HG02763 (cell line): ENCODE results near the gene THBS2.
"Not testable (repeated sequence)": the region's sequence is repeated elsewhere in the genome, so short reads cannot be mapped to it uniquely, and the experiment has no call there.

Experiments
- ATAC-seq: cut with Tn5 transposase; IDR thresholded peaks from one replicate; pipeline ENCODE4 v1.9.1; 2021; ENCODE audit warnings: mild to moderate bottlenecking, moderate library complexity; ENCODE audit not compliant: unreplicated experiment

The THBS2 gene

DNA sequence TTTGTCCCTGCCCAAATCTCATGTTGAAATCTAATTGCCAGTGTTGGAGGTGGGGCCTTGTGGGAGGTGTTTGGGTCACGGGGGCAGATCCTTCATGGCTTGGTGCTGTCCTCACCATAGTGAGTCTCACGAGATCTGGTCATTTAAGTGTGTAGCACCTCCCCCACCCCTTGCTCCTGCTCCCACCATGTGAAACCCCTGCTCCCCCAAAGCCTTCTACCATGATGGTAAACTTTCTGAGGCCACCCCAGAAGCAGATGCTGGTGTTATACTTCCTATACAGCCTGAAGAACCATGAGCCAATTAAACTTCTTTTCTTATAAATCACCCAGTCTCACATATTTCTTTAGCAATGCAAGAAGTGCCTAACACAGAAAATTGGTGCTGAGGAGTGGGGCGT, 19.9 kb upstream of the THBS2 start:
- no peak for ATAC-seq

DNA sequence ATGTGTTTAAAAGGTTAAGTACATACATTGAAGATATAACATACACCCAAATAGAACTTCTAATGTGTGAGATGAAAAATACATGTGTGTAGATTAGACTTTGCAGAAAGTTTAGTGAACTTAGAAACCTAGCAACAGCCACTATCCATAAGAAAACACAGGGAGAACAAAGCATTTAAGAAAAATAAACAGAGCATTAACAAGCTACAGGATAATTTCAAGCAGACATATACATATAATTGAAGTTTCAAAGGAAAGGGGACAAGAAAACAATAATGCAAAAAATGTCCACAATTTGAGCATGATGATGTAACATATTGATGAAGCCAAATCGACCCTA, 18.2 kb upstream of the THBS2 start:
- no peak for ATAC-seq

DNA sequence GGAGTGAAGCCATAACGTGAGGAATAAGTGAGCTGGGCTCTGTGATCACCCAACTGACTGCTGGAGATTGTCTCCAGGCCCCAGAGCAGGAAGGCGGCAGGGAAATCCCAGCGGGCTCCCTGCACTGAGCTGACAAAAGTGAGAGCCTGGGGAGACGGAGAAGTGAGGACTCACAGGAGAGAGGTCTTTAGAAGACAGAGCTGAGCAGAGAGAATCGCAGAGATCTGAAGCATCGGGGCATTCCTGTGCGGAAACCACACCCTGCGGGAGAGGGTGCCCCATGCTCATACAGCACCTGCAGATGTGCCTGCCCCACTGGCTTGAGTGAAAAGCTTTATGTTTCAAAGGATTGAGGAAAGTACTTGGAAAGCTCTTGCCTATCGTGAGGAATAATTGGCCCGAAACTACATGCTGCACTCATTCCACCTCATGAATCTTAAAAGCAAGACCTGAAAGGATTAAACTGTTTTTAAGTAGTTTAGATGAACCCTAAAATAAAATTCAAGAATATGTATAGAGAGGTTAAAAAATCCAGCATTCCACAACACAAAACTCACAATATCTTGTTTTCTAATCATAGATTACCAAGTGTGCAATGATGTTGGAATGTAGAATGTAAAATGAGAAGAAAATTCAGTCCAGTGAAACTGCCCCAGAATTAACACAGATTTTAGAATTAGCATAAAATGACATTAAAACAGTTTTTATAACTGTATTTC, 17.7 kb upstream of the THBS2 start:
- ATAC-seq = no peak

DNA sequence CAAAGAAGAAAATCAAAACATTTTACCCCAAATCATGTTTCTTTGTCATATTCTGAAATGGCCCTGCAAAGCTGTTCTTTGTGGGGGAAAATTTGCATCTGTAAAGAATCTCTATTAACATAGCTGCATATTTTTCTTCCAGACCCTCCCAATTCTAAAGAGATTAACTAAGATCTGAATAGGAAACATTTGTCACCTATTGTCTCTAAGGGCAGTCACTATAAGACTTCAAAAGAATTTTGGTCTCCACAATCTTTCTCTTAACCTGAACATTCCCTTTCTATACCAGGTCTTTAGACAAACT, 16.4 kb upstream of the THBS2 start:
- ATAC-seq = not testable (repeated sequence)

DNA sequence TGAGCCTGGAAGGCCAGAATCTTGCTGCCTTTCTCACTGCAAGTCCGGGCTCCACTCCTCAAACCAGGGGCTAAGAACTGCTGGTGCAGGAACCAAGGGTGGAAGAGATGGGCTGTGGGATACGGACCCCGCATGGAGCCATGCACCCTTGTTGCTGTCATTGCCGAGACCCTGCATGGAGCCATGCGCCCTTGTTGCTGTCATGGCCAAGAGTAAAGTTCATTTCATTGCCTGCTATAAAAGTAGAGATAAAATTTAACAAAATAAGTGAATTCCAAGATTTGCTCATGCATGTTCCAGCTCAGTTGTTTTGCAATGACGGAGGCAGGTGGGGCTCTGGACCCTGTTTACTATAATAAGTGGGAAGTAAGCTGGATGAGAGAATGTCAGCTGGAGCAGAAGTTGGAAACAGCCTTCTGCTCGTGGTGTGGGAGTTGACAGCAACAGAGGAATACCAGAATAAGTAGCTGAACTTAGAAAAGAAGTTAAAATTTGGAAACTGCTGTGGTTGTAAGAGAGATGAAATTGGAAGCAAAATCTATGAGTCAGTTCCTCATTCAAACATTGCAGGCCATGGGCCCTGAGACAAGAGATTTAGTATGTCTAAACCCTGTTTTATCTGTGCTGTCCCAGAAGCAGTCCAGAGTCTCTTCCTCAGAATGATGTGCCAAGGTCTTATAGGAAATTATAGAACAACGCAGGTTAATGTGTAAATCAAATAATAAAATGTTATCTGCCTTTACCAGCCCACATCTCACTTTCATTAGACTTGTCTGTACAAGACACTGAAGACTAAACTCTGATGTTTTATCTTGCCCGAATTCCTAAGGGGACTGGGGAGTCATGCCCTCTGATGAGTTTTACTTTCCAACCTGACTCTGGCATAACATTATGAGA, 15.8 kb upstream of the THBS2 start:
- ATAC-seq = no peak

DNA sequence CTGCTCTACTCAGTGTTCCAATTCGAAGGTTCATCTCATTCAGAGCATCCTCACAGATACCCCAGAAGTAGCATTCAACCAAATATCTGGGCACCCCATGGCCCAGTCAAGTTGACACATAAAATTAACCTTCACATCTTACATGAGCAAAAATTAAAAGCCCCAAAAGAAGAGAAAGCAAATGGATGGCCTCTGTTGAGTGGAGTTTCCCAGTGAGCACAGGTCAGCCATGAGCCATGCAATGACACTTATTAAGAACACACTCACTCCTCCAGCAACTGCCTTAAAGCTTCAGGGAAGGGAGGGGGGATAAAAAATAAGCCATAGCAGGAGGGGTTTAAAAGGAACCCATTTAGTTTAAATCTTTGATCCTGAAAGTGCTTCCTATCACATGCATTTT, 14.6 kb upstream of the THBS2 start:
- ATAC-seq = no peak

DNA sequence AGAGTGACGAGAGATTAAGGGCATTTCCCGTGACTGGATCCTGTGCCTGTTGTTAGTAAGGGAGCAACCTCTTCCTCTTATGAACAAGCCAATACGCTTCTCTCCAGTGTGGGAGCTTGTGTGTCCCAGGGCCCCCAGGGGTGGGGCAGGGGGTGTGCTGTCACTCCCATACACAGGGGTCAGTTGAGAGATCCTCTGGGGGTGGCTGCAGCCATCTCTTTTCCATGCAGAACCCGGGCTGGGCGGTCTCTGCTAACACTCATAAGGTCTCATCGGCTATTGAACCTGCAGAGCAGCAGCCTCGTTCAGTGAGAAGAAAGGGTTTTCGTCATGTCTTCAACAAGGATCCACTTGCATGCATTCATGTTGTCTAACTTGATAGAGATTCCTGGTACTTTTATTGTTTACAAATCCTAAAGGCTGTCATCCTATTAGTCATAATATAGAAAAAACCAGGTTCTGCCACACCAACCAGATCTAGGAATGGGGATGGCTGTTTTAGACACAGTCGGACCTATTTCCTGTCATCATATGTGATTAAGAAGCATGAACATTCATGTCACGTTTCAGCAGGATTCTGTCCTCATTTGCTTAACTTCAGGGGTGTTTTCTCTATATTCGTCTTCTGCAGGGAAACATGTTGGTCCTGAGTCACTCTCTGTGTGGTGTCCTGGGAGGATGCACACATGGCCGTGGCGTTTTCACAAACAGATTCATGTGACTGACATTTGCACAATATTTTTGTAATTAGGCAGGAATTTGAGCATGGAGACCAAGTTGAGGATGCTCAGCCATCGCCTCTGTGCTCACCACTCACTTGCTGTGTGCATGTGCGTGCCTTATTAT, 13.3 kb upstream of the THBS2 start:
- ATAC-seq = no peak

DNA sequence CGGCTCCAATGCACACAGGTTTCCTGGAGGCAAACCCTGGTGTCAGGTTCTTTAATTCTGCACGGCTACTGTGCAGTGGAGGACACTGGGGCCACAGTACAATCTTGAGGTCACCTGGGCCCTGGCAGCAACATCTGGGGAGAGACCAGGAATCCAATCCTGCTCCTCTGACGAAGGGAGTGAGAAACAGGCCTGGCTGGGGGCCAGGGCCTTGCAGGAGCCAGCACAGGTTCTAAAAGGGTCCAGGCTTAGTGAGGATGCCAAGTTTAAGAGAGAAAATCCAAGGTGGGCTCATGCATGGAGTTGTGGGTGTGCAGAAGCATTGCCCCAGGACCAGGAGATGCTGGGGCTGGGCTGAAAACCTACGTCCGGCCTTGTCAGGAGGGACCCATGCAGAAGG, 12.6 kb upstream of the THBS2 start:
- ATAC-seq = no peak

DNA sequence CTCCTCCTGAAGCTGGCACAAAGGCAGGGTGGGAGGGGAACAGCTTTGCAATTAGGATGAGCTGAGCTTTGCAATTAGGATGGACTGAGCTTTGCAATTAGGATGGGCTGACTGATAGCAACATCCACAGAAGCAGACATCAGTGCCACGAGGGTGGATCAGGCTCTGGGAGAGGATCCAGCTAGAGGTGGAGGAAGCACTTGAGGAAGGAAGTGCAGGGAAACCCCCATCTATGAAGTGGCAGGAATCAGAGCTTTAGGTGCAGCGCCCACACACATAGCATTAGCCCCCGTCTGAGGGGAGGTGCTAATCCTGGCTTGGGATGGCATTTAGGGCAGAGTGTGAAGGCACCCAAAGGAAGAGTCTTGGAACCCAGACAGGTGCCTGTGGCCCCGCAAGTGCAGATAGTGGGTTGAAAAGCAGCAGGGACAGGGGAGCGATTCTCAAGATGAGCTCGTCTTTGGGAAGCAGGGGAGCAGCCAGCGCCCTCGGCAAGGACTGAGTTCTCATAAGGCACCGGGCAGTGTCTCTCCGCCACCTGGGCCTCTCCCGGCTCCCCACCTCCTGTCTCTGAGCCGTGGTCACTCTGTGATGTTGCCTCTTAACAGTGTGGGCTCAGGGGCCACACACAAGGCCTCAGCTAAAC, 12.0 kb upstream of the THBS2 start:
- no peak for ATAC-seq

DNA sequence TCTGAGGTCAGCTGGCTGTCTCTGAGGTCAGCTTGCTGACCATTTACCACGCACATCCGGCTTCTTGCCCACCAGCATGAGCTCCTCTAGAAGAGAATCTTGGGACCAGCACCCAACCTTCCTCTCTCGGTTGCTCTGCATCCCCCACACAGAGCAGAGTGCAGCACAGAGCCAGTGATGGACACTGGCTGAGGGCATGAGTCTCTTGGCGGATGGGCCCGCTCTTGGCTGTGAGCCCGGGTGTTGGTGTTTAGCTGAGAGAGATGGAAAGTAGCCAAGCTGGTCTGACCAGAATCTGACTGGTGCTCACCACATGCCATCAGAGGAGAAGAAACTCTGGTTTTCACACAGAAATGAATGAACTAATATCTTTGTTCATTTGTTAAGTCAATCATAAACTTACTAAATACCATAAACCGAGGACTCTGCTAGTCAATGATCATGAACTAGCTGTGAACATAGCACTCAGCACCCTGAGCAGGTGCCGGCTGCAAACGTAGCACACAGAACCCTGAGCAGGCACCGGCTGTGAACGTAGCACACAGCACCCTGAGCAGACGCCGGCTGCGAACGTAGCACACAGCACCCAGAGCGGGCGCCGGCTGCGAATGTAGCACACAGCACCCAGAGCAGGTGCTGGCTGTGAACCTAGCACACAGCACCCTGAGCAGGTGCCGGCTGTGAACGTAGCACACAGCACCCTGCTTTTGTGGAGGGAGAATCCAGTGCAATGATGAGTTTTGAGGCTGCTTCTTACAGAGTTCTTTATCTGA, 10.4 kb upstream of the THBS2 start:
- no peak for ATAC-seq

DNA sequence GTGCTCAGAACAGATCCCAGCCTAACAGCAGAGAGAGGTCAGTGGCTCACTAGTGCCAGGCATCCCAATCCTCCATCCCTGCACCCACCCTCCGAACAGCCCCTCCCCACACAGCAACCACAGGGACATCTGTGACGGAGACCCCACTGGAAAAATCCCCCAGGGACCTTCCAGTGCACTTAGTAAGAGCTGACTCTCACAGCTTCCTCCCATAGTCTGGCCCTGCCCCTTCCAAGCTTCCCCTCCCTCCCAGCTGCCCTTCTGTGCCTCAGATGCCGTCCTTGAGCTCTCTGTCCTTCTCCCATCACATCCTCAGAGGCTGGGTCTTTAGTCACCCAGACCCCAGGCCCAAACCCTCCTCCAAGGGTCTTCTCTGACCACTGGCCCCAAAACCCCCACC, 9.7 kb upstream of the THBS2 start:
- no peak for ATAC-seq

DNA sequence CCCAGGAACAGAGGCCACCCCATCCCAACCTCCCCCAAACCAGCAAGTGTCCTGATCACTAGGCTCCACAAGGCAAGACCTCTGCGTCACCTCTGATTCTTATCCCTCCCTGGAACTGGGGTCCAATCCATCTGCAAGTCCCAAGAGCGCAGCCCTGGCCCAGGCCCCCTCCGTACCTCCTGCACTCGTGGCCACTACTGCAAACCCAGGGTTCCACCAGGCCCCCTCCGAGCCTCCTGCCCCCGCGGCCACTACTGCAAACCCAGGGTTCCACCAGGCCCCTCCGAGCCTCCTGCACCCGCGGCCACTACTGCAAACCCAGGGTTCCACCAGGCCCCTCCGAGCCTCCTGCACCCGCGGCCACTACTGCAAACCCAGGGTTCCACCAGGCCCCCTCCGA, 9.0 kb upstream of the THBS2 start:
- ATAC-seq = not testable (repeated sequence)

DNA sequence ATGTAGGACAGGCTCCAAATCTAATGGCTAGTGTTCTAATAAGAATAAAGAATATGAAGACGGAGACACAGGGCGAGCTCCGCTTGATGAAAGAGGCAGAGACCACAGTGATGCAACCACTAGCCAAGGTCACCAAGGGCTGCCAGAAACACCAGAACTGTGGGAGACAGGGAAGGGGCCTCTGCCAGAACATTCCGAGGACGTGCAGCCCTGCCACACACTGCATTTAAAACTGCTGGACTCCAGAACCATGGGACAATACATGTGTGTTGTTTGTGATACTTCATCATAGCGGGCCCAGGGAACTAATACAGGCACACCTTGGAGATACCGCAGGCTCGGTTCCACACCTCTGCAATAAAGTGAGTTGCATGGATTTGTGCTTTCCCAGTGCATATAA, 2.9 kb upstream of the THBS2 start:
- ATAC-seq = no peak

DNA sequence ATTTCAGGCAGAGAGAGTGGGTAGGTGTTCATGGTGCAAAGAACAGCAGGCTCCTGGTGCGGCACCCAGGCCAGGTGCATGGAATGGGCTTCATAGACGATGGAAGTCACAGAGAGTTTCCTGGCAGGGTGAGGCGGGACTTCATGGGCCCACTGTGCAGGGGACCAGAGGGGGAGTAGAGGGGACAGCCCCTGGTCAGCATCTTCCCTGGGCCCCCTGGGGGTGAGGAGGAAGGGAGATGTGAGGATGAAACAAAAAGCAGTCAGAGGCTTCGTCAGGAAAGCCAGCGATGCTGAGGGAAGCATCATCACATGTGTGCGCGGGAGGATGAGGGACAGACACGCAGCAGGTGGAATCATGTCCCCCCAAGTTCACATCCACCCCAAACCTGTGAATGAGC, 2.4 kb upstream of the THBS2 start:
- ATAC-seq = no peak

DNA sequence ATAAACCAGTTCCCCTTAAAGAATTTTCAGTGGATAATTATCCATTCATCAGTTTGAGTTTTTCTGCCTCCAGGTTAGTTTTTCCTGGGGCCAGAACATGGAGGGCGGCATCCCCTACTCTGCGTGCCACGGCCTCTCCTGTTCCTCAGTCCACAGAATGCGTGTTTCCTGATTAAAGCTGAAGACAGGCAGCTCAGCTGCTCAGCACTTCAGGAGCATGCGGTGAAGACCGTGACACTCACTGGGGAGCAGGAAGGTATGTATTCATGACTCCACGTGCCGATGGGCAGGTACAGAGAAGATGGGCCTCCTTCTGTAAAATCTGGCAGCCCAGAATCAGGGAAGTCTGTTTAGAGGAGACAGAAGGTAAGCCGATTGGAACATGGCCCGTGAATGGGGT, 2.0 kb upstream of the THBS2 start:
- no peak for ATAC-seq

DNA sequence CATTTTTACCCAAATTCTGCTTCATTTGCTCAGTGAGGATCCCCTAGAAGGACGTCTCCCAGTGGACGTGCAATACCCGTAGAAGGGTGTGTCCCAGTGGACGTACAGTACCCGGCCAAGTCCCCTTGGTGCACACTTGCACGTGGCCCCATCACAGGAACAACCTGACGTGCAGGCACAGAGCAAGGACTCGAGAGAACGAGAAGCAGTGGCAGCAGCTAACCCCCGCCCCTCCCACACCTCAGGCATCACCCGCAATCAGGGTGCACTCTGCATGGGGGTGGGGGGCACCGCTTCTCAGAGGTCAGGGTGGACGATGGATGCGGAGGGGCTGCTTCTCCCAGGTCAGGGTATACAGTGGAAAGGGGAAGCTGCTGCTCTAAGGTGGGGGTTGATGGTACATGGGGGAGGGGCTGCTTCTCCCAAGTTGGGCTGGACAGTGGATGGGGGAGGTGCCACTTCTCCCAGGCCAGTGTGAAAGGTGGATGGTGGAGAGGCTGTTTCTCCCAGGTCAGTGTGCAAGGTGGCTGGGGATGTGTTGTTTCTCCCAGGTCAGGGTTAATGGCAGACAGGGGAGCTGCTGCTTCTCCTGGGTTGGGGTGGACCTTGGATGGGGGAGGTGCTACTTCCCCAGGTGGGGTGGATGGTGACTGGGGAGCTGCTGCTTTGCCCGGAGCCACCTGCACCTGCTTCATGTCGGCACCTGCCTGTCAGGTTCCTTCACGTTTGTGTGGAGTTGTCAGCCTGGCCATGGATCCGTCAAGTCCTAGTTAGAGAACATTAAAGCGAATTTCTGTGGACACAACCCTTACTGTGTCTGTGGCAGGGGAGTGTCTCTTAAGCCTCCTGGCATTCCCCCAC, 1.0 kb upstream of the THBS2 start:
- ATAC-seq = no peak

DNA sequence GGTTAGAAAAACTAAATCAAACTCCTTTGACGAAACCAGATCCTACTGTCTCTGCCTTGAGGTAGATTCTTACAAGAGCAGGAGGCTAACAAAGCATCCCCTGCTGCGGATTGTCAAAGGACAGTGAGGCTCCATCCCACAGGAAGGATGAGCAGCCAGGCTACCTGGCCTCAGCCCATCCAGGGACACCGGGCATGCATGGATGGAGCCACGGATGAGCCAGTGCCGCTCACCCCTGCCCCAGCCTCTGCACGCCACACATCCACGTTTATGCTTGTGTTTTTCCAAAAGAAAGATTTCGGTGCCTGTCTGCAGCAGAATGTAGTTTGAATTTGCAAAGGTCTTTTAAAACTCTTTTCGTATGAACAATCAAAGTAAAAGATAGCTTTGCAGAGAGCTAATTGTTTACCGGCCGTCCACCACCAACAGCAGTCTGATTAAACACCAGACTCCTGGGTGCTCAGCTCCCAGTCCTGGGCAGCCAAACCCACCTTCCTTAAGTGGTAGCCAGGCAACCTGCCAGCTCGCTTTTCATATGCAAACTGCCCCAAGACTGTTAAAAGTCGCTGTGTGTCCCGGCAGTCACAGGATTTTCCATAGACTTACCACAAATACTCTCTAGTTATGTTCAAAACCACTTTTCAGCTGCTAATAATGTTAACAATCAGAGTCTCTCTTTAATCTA, 999 bp downstream of the THBS2 start:
- no peak for ATAC-seq

DNA sequence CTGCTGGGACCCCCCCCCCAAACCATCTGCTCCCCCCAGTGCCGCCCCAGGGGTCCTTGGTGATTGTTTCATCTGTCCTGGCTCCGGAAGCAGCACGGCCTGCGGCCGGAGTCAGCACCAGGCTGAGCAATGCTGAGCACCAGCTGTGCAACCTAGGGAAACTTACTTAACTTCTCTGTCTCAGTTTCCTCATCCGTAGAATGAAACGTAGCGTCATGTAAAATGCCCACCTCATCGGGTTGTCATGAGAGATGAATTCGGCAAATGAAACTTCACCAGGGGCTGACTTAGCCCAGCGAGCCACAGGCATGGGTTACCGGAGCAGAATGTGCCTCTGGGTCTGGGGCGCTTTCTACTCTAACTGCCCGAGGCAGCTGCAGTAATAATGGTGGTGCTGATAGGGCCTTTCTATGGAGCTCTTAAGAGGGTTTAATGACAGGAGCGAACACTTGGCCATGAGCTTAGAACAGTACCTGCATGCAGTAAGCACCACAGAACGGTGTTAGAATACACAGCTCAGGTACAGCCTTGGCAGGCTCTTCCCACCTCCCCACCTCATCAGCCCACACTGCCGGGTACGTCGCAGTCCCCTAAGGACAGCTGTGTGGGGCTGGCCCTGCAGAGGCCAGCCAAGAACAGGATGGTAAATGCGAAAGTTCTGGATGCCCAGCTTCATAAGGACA, 1.7 kb downstream of the THBS2 start:
- no peak for ATAC-seq
